Upper lobe of left lung (tissue), 6 donors: ENCODE measurements around the gene ZNF341. TPM values are rescaled to one million over a fixed set of nuclear protein-coding genes. Genes with fewer than 3 reads are reported as not detected.

Source experiments
- ATAC-seq, 2 donors: fragments of 200-7000 bp; cut with Tn5 transposase; one replicate each; pipeline ENCODE4 v1.9.1; 2022; ENCODE audit warnings: mild to moderate bottlenecking in 2 of 2, moderate library complexity in 2 of 2; ENCODE audit not compliant: low FRiP score in 2 of 2
- DNase-seq, 2 donors: peaks; one replicate each; pipeline ENCODE4 v3.0.0-alpha.2; 2019 to 2020
- H3K27ac ChIP-seq, 4 donors: fragments of 200-600 bp; sonication (generic); one replicate each; pipeline ENCODE4 v1.5.1; 2016 to 2019
- H3K27me3 ChIP-seq, 4 donors: fragments of 200-600 bp; sonication (generic); one replicate each; pipeline ENCODE4 v1.5.1; 2017 to 2019
- H3K36me3 ChIP-seq, 4 donors: fragments of 200-600 bp; sonication (generic); one replicate each; pipeline ENCODE4 v1.5.1; 2016 to 2019
- H3K4me1 ChIP-seq, 4 donors: fragments of 200-600 bp; sonication (generic); one replicate each; pipeline ENCODE4 v1.5.1; 2018 to 2019
- H3K4me3 ChIP-seq, 4 donors: fragments of 200-600 bp; sonication (generic); one replicate each; pipeline ENCODE4 v1.5.1; 2017 to 2019; ENCODE audit warnings: mild to moderate bottlenecking in 2 of 4, moderate library complexity in 1 of 4
- H3K9me3 ChIP-seq, 4 donors: fragments of 200-600 bp; sonication (generic); one replicate each; pipeline ENCODE4 v1.5.1; 2018 to 2019
- CTCF ChIP-seq, 6 experiments: fragments of 450-650 bp in 4 of 6; fragments of 200-600 bp in 2 of 6; sonication (generic) in 2 of 6; IDR thresholded peaks; one replicate each; pipeline ENCODE4 v1.5.1; 2016 to 2019; ENCODE audit warnings: antibody characterized with exemption in 6 of 6
- EP300 ChIP-seq, 4 donors: sonication (generic); formaldehyde crosslinking; IDR thresholded peaks; one replicate each; pipeline ENCODE4 v1.5.1; 2017; ENCODE audit warnings: antibody characterized with exemption in 4 of 4, control low read depth in 2 of 4
- POLR2A ChIP-seq, 4 donors: fragments of 450-650 bp; IDR thresholded peaks; one replicate each; pipeline ENCODE4 v1.5.1; 2016 to 2017; ENCODE audit warnings: antibody characterized with exemption in 4 of 4, mild to moderate bottlenecking in 2 of 4
- POLR2AphosphoS5 ChIP-seq, 2 donors: sonication (generic); formaldehyde crosslinking; IDR thresholded peaks; one replicate each; pipeline ENCODE4 v1.5.1; 2017; ENCODE audit warnings: antibody characterized with exemption in 2 of 2
- WGBS, 2 donors: methylation state at CpG; one replicate each; pipeline ENCODE4 v1.1.5; 2017 to 2018; 5-methylcytosine and 5-hydroxymethylcytosine counted together
- total RNA-seq, 6 donors: library from RNA; depleted of rRNA in 4 of 6; stranded (reverse); fragments of >200 nt in 4 of 6; gene quantifications; one replicate each; pipeline versions ENCODE4 v1.1.0 to v1.2.1, GENCODE V29; 2016 to 2021
- donor health status: DM: no; HTN: no; CAD: no; lungs with moderate emphysema.
- donor health status: DM: no; HTN: yes; CAD: no; lungs with severe emphysema.

ZNF341 gene
- total RNA-seq, 6 donors from 2014 or later: 2.0 to 17.8 (median 5.0) TPM

- WGBS, 2 donors: 46 to 47% methylated on average over 11 of the region's 11 CpGs
- no peak for ATAC-seq
- Histone ChIP-seq H3K9me3 (no peaks in the 10 kb centered on the region), H3K4me1 (peaks cover 66 to 85% (median 70%) of the 10 kb centered on the region in 4 donors), H3K36me3 (no peaks in the 10 kb centered on the region), H3K27me3 (no peaks in the 10 kb centered on the region), H3K4me3 (no peak overlapping the region), H3K27ac (peak overlapping the region in 2 of 4 donors; percentile 24 to 49)
- TF ChIP-seq CTCF (IDR thresholded peaks at IDR 0.05) (no peak), EP300 (IDR thresholded peaks at IDR 0.05) (no peak), POLR2AphosphoS5 (IDR thresholded peaks at IDR 0.05) (no peak), POLR2A (IDR thresholded peaks at IDR 0.05) (no peak)
- peak in 1 of 2 donors; percentile 22 for DNase-seq
These were observed 100.5 kb downstream of the ZNF341 start for GRCh38 chr20:33832103-33832804.

- H3K27me3 ChIP-seq: no peaks in the 10 kb centered on the region
- WGBS, 2 donors: 19 to 25% methylated on average over 1 of the region's 1 CpG
- DNase-seq (no peak), ATAC-seq (peak in 1 of 2 donors; percentile 12)
- H3K36me3 ChIP-seq: no peaks in the 10 kb centered on the region
- H3K4me1 ChIP-seq: peaks cover 63 to 85% (median 70%) of the 10 kb centered on the region in 4 donors
- no peak for TF ChIP-seq POLR2A (IDR thresholded peaks at IDR 0.05)
- TF ChIP-seq POLR2AphosphoS5 (IDR thresholded peaks at IDR 0.05): no peak
- no peak for TF ChIP-seq CTCF (IDR thresholded peaks at IDR 0.05)
- no peak for TF ChIP-seq EP300 (IDR thresholded peaks at IDR 0.05)
- no peak overlapping the region for H3K4me3 ChIP-seq
- peak overlapping the region in 1 of 4 donors; percentile 15 for H3K27ac ChIP-seq
- H3K9me3 ChIP-seq: no peaks in the 10 kb centered on the region
These were observed 101.5 kb downstream of the ZNF341 start for GRCh38 chr20:33833333-33833732.

- DNase-seq (peak in 1 of 2 donors; percentile 67), ATAC-seq (peak; percentile 56 to 58)
- TF ChIP-seq POLR2AphosphoS5 (IDR thresholded peaks at IDR 0.05) (peak in 1 of 2 donors; percentile 36), EP300 (IDR thresholded peaks at IDR 0.05) (no peak)
- H3K4me1 ChIP-seq: peaks cover 64 to 85% (median 67%) of the 10 kb centered on the region in 4 donors
- no peaks in the 10 kb centered on the region for H3K27me3 ChIP-seq
- no peak overlapping the region for H3K27ac ChIP-seq
- no peak overlapping the region for H3K4me3 ChIP-seq
- WGBS, 2 donors: 69 to 74% methylated on average over 9 of the region's 9 CpGs
- no peaks in the 10 kb centered on the region for H3K9me3 ChIP-seq
- H3K36me3 ChIP-seq: no peaks in the 10 kb centered on the region
These were observed 103.9 kb downstream of the ZNF341 start for GRCh38 chr20:33835615-33836172.

GRCh38 chr20:33836277-33836676 is 104.5 kb downstream of the ZNF341 start:
- no peak for TF ChIP-seq CTCF (IDR thresholded peaks at IDR 0.05)
- TF ChIP-seq POLR2AphosphoS5 (IDR thresholded peaks at IDR 0.05): no peak
- no peak for TF ChIP-seq POLR2A (IDR thresholded peaks at IDR 0.05)
- H3K27ac ChIP-seq: peak overlapping the region in 1 of 4 donors; percentile 23
- no peaks in the 10 kb centered on the region for H3K27me3 ChIP-seq
- ATAC-seq (no peak), DNase-seq (no peak)
- H3K4me1 ChIP-seq: peaks cover 65 to 87% (median 71%) of the 10 kb centered on the region in 4 donors
- no peaks in the 10 kb centered on the region for H3K9me3 ChIP-seq
- H3K36me3 ChIP-seq: no peaks in the 10 kb centered on the region
- 80 to 81% methylated on average over 2 of the region's 2 CpGs for WGBS, 2 donors
- no peak overlapping the region for H3K4me3 ChIP-seq

GRCh38 chr20:33837096-33837830 is 105.5 kb downstream of the ZNF341 start:
- no peak for TF ChIP-seq POLR2A (IDR thresholded peaks at IDR 0.05)
- no peak for TF ChIP-seq CTCF (IDR thresholded peaks at IDR 0.05)
- TF ChIP-seq POLR2AphosphoS5 (IDR thresholded peaks at IDR 0.05): no peak
- no peak for TF ChIP-seq EP300 (IDR thresholded peaks at IDR 0.05)
- peaks cover 65 to 88% (median 71%) of the 10 kb centered on the region in 4 donors for H3K4me1 ChIP-seq

More at GRCh38 chr20:33837096-33837830, 105.5 kb downstream of the ZNF341 start:
- DNase-seq: no peak
- Histone ChIP-seq H3K27ac (no peak overlapping the region), H3K9me3 (no peaks in the 10 kb centered on the region), H3K36me3 (no peaks in the 10 kb centered on the region), H3K4me3 (no peak overlapping the region), H3K27me3 (no peaks in the 10 kb centered on the region)
- WGBS, 2 donors: 89 to 90% methylated on average over 5 of the region's 5 CpGs
- ATAC-seq: no peak
